SK-N-SH treated with all-trans-retinoic acid at 6 μM for 48 hours (cell line): ENCODE measurements around the gene MKRN2OS.

Source experiments
- ATAC-seq: fragments of 200-7000 bp; cut with Tn5 transposase; 3 replicates; pipeline ENCODE4 v1.9.1; 2020; ENCODE audit warnings: mild to moderate bottlenecking, moderate library complexity
- ARNTL ChIP-seq: fragments of 450-650 bp; formaldehyde crosslinking; IDR thresholded peaks from 2 replicates; pipeline ENCODE4 v1.5.0; 2020; ENCODE audit warnings: low read depth, mild to moderate bottlenecking, moderate library complexity, borderline replicate concordance
- BACH2 ChIP-seq: fragments of 250-450 bp; sonication (Bioruptor Pico); IDR thresholded peaks from 2 replicates; pipeline ENCODE4 v1.9.0; 2021; ENCODE audit warnings: mild to moderate bottlenecking, borderline replicate concordance
- CREB5 ChIP-seq: fragments of 250-450 bp; sonication (Bioruptor Pico); IDR thresholded peaks from 2 replicates; pipeline ENCODE4 v1.5.1; 2020; ENCODE audit warnings: low read depth, mild to moderate bottlenecking, moderate library complexity
- CSDC2 ChIP-seq: fragments of 250-450 bp; sonication (Bioruptor Pico); IDR thresholded peaks from 2 replicates; pipeline ENCODE4 v1.5.0; 2020; ENCODE audit warnings: mild to moderate bottlenecking, moderate library complexity
- CSRNP3 ChIP-seq: fragments of 250-450 bp; sonication (Bioruptor Pico); IDR thresholded peaks from 2 replicates; pipeline ENCODE4 v1.5.1; 2021; ENCODE audit warnings: mild to moderate bottlenecking, moderate library complexity
- ESRRG ChIP-seq: fragments of 250-450 bp; sonication (Bioruptor Pico); IDR thresholded peaks from 2 replicates; pipeline ENCODE4 v1.6.1; 2021; ENCODE audit warnings: mild to moderate bottlenecking
- GLIS3 ChIP-seq: fragments of 250-450 bp; sonication (Bioruptor Pico); IDR thresholded peaks from 2 replicates; pipeline ENCODE4 v1.5.0; 2020; ENCODE audit warnings: mild to moderate bottlenecking, moderate library complexity
- ISL1 ChIP-seq: fragments of 250-450 bp; sonication (Bioruptor Pico); IDR thresholded peaks from 2 replicates; pipeline ENCODE4 v2.1.2; 2022; ENCODE audit warnings: mild to moderate bottlenecking, moderate library complexity
- OSR1 ChIP-seq: fragments of 250-450 bp; sonication (Bioruptor Pico); IDR thresholded peaks from 2 replicates; pipeline ENCODE4 v1.8.0; 2022; ENCODE audit warnings: moderate library complexity, mild to moderate bottlenecking, inconsistent platforms
- PATZ1 ChIP-seq: fragments of 250-450 bp; sonication (Bioruptor Pico); IDR thresholded peaks from 2 replicates; pipeline ENCODE4 v1.8.0; 2020; ENCODE audit warnings: mild to moderate bottlenecking, moderate library complexity, borderline replicate concordance
- POU6F1 ChIP-seq: fragments of 250-450 bp; sonication (Bioruptor Pico); IDR thresholded peaks from 2 replicates; pipeline ENCODE4 v1.8.0; 2021; ENCODE audit warnings: low read depth, mild to moderate bottlenecking, moderate library complexity, borderline replicate concordance
- PPARA ChIP-seq: fragments of 250-450 bp; sonication (Bioruptor Pico); IDR thresholded peaks from 2 replicates; pipeline ENCODE4 v1.5.0; 2020; ENCODE audit warnings: mild to moderate bottlenecking, borderline replicate concordance
- RARB ChIP-seq: fragments of 250-450 bp; sonication (Bioruptor Pico); IDR thresholded peaks from 2 replicates; pipeline ENCODE4 v1.8.0; 2021; ENCODE audit warnings: mild to moderate bottlenecking, moderate library complexity
- SNAI2 ChIP-seq: fragments of 250-450 bp; sonication (Bioruptor Pico); IDR thresholded peaks from 2 replicates; pipeline ENCODE4 v1.5.0; 2020; ENCODE audit warnings: mild to moderate bottlenecking, moderate library complexity
- TCF4 ChIP-seq: fragments of 250-450 bp; sonication (Bioruptor Pico); IDR thresholded peaks from 2 replicates; pipeline ENCODE4 v1.8.0; 2021; ENCODE audit warnings: mild to moderate bottlenecking, moderate library complexity, borderline replicate concordance
- TOX ChIP-seq: fragments of 250-450 bp; sonication (Bioruptor Pico); IDR thresholded peaks from 2 replicates; pipeline ENCODE4 v1.8.0; 2021; ENCODE audit warnings: mild to moderate bottlenecking, moderate library complexity, borderline replicate concordance
- TSHZ2 ChIP-seq: fragments of 250-450 bp; sonication (Bioruptor Pico); IDR thresholded peaks from 2 replicates; pipeline ENCODE4 v1.5.0; 2020; ENCODE audit warnings: mild to moderate bottlenecking, moderate library complexity
- ZC3H10 ChIP-seq: fragments of 250-450 bp; sonication (Bioruptor Pico); IDR thresholded peaks from 2 replicates; pipeline ENCODE4 v1.5.1; 2021; ENCODE audit warnings: mild to moderate bottlenecking, moderate library complexity
- ZFP30 ChIP-seq: fragments of 450-650 bp; formaldehyde crosslinking; IDR thresholded peaks from 2 replicates; pipeline ENCODE4 v1.5.0; 2022; ENCODE audit warnings: mild to moderate bottlenecking, moderate library complexity
- ZNF8 ChIP-seq: fragments of 450-650 bp; formaldehyde crosslinking; IDR thresholded peaks from 2 replicates; pipeline ENCODE4 v1.5.0; 2020; ENCODE audit warnings: mild to moderate bottlenecking, moderate library complexity

MKRN2OS gene

GRCh38 chr3:12518261-12519028, 26.9 kb downstream of the MKRN2OS start:
- ATAC-seq: no peak
- TF ChIP-seq PPARA (CRISPR knock-in tag): no peak
- no peak for TF ChIP-seq BACH2 (CRISPR knock-in tag)
- TF ChIP-seq GLIS3: no peak
- no peak for TF ChIP-seq TOX (CRISPR knock-in tag)
- TF ChIP-seq PATZ1 (CRISPR knock-in tag): no peak
- TF ChIP-seq ARNTL (CRISPR knock-in tag): no peak
- TF ChIP-seq CREB5 (CRISPR knock-in tag): no peak
- no peak for TF ChIP-seq ZC3H10 (CRISPR knock-in tag)
- TF ChIP-seq SNAI2: no peak
- TF ChIP-seq POU6F1 (CRISPR knock-in tag): no peak
- no peak for TF ChIP-seq ZNF8 (CRISPR knock-in tag)
- TF ChIP-seq ISL1 (CRISPR knock-in tag): no peak

- TF ChIP-seq OSR1 (CRISPR knock-in tag) (no peak), CSDC2 (CRISPR knock-in tag) (no peak), ISL1 (CRISPR knock-in tag) (no peak), ARNTL (CRISPR knock-in tag) (no peak), CSRNP3 (CRISPR knock-in tag) (no peak), RARB (CRISPR knock-in tag) (no peak), PATZ1 (CRISPR knock-in tag) (no peak), ESRRG (CRISPR knock-in tag) (no peak), CREB5 (CRISPR knock-in tag) (no peak), ZNF8 (CRISPR knock-in tag) (no peak), TSHZ2 (no peak), TCF4 (no peak), ZFP30 (CRISPR knock-in tag) (no peak), PPARA (CRISPR knock-in tag) (no peak), SNAI2 (no peak)
- no peak for ATAC-seq
These were observed 28.4 kb downstream of the MKRN2OS start for GRCh38 chr3:12516873-12517272.
